ENCODE results near the gene ZNF420. TPM values are rescaled to one million over a fixed set of nuclear protein-coding genes. Genes with fewer than 3 reads are reported as not detected.
A peak's percentile ranks its signal among the peaks of the same experiment; 100 is the strongest.

The ZNF420 gene
- total RNA-seq, 1 experiment from 2014 or later, result 12.3 TPM

DNA sequence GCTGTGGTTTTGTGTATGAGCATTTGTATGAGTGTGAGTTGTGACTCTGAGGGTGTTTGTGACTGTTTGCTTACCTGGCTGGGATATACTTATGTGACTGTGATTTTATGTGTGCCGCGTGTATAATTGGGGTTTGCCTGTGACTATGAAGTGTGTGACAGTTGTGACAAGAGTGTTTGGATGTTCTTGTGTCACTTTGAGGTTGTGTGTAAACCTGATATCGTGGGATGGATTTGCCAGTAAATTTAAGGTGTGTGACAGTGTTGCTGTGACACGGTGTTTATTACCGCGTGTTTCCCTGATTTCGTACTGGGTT is 442 bp downstream of the ZNF420 start (continued):
- TF ChIP-seq, protein P1, sequence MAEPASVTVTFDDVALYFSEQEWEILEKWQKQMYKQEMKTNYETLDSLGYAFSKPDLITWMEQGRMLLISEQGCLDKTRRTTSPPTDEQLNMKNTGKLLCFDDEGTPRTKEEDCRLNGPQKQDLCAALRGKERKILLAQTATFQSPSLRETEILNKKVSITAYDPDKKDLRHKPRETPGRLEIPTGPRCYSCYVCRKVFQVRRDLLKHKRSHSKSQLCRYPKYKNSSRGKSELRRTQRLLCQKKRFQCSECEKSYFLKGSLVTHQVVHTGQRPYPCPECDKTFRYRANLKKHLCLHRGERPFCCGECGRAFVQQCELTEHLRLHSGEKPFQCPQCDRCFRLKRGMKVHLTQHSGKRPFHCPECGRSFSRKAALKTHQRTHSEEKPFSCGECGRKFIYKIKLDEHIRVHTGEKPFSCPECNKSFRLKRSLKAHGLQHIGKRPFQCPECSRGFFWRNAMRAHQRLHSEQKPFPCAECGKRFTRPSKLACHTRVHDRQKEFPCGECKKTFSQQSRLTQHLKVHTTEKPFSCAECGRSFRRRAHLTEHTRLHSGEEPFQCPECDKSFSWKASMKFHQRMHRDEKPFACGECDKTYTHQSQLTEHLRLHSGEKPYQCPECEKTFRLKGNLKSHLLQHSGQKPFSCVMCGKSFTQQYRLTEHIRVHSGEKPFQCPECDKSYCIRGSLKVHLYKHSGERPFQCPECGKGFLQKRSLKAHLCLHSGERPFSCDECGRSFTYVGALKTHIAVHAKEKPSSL (CRISPR knock-in tag; conservative IDR thresholded peaks at IDR 0.05), result no peak
- no peak for TF ChIP-seq ZNF396 (CRISPR knock-in tag; IDR thresholded peaks at IDR 0.05; ENCODE audit: borderline replicate concordance)
- no peak for TF ChIP-seq ELF4 (CRISPR knock-in tag; IDR thresholded peaks at IDR 0.05; ENCODE audit: low read depth)
- TF ChIP-seq NR1H2 (CRISPR knock-in tag; IDR thresholded peaks at IDR 0.05), result no peak
- TF ChIP-seq CREM (CRISPR knock-in tag; IDR thresholded peaks at IDR 0.05), result no peak

DNA sequence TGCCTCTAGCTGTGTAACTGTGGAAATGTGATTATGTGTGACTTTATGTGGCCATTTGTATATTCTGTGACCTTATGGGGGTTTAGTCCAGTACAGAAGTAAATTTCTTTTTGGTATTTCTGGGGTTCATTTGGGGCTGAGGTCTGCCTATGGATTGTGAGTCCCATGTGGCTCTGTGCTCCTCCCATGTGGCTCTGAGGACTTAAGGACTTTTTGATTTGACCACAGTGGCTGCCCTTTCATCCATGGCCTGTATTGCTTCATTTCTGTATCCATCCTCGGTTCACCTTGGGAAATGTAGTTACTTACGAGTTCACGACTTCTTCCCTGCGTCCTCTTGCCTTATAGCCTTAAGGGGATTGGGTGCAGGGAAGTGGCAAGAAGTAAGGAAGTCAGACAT is 1.0 kb downstream of the ZNF420 start:
- ChIA-PET CTCF (no interaction called here), POLR2A (no interaction called here)
- Mint-ChIP-seq H3K36me3 (peaks cover 29% of the 10 kb centered on the region), H3K27me3 (ENCODE audit: low read depth) (peaks cover 7% of the 10 kb centered on the region; the same call in 1 of the 2 replicates), H3K9me3 (peaks cover 38% of the 10 kb centered on the region), H3K4me3 (peak overlapping the region; percentile 92), H3K4me1 (peaks cover 17% of the 10 kb centered on the region), H3K27ac (no peak overlapping the region)
- DNase-seq (ENCODE audit: low spot score), result no peak
- ATAC-seq, result no peak
- TF ChIP-seq OVOL2 (CRISPR knock-in tag; IDR thresholded peaks at IDR 0.05; ENCODE audit: borderline replicate concordance), result no peak
- TF ChIP-seq ETV6 (CRISPR knock-in tag; IDR thresholded peaks at IDR 0.05), result no peak
- no peak for TF ChIP-seq MXD4 (CRISPR knock-in tag; IDR thresholded peaks at IDR 0.05; ENCODE audit: borderline replicate concordance)
- TF ChIP-seq, protein P2, sequence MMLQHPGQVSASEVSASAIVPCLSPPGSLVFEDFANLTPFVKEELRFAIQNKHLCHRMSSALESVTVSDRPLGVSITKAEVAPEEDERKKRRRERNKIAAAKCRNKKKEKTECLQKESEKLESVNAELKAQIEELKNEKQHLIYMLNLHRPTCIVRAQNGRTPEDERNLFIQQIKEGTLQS (CRISPR knock-in tag; conservative IDR thresholded peaks at IDR 0.05), result no peak
- no peak for TF ChIP-seq NFE2L1 (CRISPR knock-in tag; IDR thresholded peaks at IDR 0.05)
- TF ChIP-seq ZNF263 (CRISPR knock-in tag; IDR thresholded peaks at IDR 0.05; ENCODE audit: low read depth), result no peak
- TF ChIP-seq ZNF138 (CRISPR knock-in tag; conservative IDR thresholded peaks at IDR 0.05), result no peak
- TF ChIP-seq NFYB (CRISPR knock-in tag; conservative IDR thresholded peaks at IDR 0.05; ENCODE audit: low read depth), result no peak
- TF ChIP-seq, protein P3, sequence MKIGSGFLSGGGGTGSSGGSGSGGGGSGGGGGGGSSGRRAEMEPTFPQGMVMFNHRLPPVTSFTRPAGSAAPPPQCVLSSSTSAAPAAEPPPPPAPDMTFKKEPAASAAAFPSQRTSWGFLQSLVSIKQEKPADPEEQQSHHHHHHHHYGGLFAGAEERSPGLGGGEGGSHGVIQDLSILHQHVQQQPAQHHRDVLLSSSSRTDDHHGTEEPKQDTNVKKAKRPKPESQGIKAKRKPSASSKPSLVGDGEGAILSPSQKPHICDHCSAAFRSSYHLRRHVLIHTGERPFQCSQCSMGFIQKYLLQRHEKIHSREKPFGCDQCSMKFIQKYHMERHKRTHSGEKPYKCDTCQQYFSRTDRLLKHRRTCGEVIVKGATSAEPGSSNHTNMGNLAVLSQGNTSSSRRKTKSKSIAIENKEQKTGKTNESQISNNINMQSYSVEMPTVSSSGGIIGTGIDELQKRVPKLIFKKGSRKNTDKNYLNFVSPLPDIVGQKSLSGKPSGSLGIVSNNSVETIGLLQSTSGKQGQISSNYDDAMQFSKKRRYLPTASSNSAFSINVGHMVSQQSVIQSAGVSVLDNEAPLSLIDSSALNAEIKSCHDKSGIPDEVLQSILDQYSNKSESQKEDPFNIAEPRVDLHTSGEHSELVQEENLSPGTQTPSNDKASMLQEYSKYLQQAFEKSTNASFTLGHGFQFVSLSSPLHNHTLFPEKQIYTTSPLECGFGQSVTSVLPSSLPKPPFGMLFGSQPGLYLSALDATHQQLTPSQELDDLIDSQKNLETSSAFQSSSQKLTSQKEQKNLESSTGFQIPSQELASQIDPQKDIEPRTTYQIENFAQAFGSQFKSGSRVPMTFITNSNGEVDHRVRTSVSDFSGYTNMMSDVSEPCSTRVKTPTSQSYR (CRISPR knock-in tag; IDR thresholded peaks at IDR 0.05), result no peak
- no peak for TF ChIP-seq CBFB (CRISPR knock-in tag; IDR thresholded peaks at IDR 0.05; ENCODE audit: low read depth)
- TF ChIP-seq, protein P4, sequence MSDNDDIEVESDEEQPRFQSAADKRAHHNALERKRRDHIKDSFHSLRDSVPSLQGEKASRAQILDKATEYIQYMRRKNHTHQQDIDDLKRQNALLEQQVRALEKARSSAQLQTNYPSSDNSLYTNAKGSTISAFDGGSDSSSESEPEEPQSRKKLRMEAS (CRISPR knock-in tag; IDR thresholded peaks at IDR 0.05), result no peak
- TF ChIP-seq, protein P5, sequence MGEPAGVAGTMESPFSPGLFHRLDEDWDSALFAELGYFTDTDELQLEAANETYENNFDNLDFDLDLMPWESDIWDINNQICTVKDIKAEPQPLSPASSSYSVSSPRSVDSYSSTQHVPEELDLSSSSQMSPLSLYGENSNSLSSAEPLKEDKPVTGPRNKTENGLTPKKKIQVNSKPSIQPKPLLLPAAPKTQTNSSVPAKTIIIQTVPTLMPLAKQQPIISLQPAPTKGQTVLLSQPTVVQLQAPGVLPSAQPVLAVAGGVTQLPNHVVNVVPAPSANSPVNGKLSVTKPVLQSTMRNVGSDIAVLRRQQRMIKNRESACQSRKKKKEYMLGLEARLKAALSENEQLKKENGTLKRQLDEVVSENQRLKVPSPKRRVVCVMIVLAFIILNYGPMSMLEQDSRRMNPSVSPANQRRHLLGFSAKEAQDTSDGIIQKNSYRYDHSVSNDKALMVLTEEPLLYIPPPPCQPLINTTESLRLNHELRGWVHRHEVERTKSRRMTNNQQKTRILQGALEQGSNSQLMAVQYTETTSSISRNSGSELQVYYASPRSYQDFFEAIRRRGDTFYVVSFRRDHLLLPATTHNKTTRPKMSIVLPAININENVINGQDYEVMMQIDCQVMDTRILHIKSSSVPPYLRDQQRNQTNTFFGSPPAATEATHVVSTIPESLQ (CRISPR knock-in tag; IDR thresholded peaks at IDR 0.05), result no peak
- TF ChIP-seq, protein P6, sequence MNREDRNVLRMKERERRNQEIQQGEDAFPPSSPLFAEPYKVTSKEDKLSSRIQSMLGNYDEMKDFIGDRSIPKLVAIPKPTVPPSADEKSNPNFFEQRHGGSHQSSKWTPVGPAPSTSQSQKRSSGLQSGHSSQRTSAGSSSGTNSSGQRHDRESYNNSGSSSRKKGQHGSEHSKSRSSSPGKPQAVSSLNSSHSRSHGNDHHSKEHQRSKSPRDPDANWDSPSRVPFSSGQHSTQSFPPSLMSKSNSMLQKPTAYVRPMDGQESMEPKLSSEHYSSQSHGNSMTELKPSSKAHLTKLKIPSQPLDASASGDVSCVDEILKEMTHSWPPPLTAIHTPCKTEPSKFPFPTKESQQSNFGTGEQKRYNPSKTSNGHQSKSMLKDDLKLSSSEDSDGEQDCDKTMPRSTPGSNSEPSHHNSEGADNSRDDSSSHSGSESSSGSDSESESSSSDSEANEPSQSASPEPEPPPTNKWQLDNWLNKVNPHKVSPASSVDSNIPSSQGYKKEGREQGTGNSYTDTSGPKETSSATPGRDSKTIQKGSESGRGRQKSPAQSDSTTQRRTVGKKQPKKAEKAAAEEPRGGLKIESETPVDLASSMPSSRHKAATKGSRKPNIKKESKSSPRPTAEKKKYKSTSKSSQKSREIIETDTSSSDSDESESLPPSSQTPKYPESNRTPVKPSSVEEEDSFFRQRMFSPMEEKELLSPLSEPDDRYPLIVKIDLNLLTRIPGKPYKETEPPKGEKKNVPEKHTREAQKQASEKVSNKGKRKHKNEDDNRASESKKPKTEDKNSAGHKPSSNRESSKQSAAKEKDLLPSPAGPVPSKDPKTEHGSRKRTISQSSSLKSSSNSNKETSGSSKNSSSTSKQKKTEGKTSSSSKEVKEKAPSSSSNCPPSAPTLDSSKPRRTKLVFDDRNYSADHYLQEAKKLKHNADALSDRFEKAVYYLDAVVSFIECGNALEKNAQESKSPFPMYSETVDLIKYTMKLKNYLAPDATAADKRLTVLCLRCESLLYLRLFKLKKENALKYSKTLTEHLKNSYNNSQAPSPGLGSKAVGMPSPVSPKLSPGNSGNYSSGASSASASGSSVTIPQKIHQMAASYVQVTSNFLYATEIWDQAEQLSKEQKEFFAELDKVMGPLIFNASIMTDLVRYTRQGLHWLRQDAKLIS (CRISPR knock-in tag; IDR thresholded peaks at IDR 0.05; ENCODE audit: borderline replicate concordance), result no peak
- TF ChIP-seq, protein P7, sequence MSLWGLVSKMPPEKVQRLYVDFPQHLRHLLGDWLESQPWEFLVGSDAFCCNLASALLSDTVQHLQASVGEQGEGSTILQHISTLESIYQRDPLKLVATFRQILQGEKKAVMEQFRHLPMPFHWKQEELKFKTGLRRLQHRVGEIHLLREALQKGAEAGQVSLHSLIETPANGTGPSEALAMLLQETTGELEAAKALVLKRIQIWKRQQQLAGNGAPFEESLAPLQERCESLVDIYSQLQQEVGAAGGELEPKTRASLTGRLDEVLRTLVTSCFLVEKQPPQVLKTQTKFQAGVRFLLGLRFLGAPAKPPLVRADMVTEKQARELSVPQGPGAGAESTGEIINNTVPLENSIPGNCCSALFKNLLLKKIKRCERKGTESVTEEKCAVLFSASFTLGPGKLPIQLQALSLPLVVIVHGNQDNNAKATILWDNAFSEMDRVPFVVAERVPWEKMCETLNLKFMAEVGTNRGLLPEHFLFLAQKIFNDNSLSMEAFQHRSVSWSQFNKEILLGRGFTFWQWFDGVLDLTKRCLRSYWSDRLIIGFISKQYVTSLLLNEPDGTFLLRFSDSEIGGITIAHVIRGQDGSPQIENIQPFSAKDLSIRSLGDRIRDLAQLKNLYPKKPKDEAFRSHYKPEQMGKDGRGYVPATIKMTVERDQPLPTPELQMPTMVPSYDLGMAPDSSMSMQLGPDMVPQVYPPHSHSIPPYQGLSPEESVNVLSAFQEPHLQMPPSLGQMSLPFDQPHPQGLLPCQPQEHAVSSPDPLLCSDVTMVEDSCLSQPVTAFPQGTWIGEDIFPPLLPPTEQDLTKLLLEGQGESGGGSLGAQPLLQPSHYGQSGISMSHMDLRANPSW (CRISPR knock-in tag; conservative IDR thresholded peaks at IDR 0.05; ENCODE audit: low read depth), result no peak
- no peak for TF ChIP-seq NFATC4 (CRISPR knock-in tag; IDR thresholded peaks at IDR 0.05)
- TF ChIP-seq TP53 (CRISPR knock-in tag; IDR thresholded peaks at IDR 0.05), result no peak
- no peak for TF ChIP-seq GABPB1 (CRISPR knock-in tag; IDR thresholded peaks at IDR 0.05)
- TF ChIP-seq, protein P8, sequence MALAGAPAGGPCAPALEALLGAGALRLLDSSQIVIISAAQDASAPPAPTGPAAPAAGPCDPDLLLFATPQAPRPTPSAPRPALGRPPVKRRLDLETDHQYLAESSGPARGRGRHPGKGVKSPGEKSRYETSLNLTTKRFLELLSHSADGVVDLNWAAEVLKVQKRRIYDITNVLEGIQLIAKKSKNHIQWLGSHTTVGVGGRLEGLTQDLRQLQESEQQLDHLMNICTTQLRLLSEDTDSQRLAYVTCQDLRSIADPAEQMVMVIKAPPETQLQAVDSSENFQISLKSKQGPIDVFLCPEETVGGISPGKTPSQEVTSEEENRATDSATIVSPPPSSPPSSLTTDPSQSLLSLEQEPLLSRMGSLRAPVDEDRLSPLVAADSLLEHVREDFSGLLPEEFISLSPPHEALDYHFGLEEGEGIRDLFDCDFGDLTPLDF (CRISPR knock-in tag; IDR thresholded peaks at IDR 0.05), result no peak

Measured in WTC11 (cell line).